Osteoblast (primary cell): ENCODE results near the gene KLF15. TPM values are rescaled to one million over a fixed set of nuclear protein-coding genes. Genes with fewer than 3 reads are reported as not detected.

Source experiments
- DNase-seq: peaks from one replicate; pipeline ENCODE4 v3.0.0; 2011; ENCODE audit warnings: low spot score, mixed read lengths; ENCODE audit not compliant: insufficient read length; ENCODE audit errors: missing footprints
- H2AFZ ChIP-seq: 2 replicates; pipeline ENCODE4 v1.6.0; 2011; ENCODE audit warnings: mild to moderate bottlenecking, low read length
- H3K27ac ChIP-seq: 2 replicates; pipeline ENCODE4 v1.5.1; 2011; ENCODE audit warnings: mild to moderate bottlenecking, low read depth, low read length, moderate library complexity
- H3K27me3 ChIP-seq: 2 replicates; pipeline ENCODE4 v1.6.0; 2012; ENCODE audit warnings: mild to moderate bottlenecking, control low read depth, inconsistent platforms, low read length, moderate library complexity; ENCODE audit not compliant: insufficient read depth
- H3K36me3 ChIP-seq: 2 replicates; pipeline ENCODE4 v1.5.1; 2011; ENCODE audit warnings: mild to moderate bottlenecking, low read length, control low read depth, moderate library complexity; ENCODE audit not compliant: insufficient read depth
- H3K4me1 ChIP-seq: 2 replicates; pipeline ENCODE4 v1.5.1; 2011; ENCODE audit warnings: mild to moderate bottlenecking, low read length, control low read depth, moderate library complexity; ENCODE audit not compliant: insufficient read depth
- H3K4me2 ChIP-seq: 2 replicates; pipeline ENCODE4 v1.6.0; 2011; ENCODE audit warnings: mild to moderate bottlenecking, low read length; ENCODE audit not compliant: insufficient read depth
- H3K4me3 ChIP-seq: fragments of 200-600 bp; sonication (generic); 3 replicates; pipeline ENCODE4 v1.5.1; 2012; ENCODE audit warnings: mild to moderate bottlenecking, low read length, inconsistent platforms; ENCODE audit not compliant: insufficient read depth
- H3K79me2 ChIP-seq: 2 replicates; pipeline ENCODE4 v1.6.0; 2012; ENCODE audit warnings: mild to moderate bottlenecking, low read length, control low read depth, inconsistent platforms; ENCODE audit not compliant: insufficient read depth
- H3K9me3 ChIP-seq: 2 replicates; pipeline ENCODE4 v1.5.1; 2011; ENCODE audit warnings: low read depth, low read length, control low read depth
- H4K20me1 ChIP-seq: 2 replicates; pipeline ENCODE4 v1.6.0; 2012; ENCODE audit warnings: mild to moderate bottlenecking, low read length, control low read depth; ENCODE audit not compliant: insufficient read depth
- CTCF ChIP-seq: IDR thresholded peaks from 2 replicates; pipeline ENCODE4 v1.5.1; 2011; ENCODE audit warnings: mild to moderate bottlenecking, low read depth, low read length, moderate library complexity; ENCODE audit errors: extremely low read depth
- total RNA-seq: library from RNA; depleted of rRNA; stranded (reverse); fragments of >200 nt; gene quantifications from 2 replicates; pipeline ENCODE4 v1.2.3, GENCODE V29; 2012

Gene KLF15
- total RNA-seq, 1 donor, result 4.3 TPM

GRCh38 chr3:126313580-126314304 lies 43.5 kb downstream of the KLF15 start:
- H3K9me3 ChIP-seq, result no peaks in the 10 kb centered on the region

GRCh38 chr3:126313166-126313565 lies 44.0 kb downstream of the KLF15 start:
- no peaks in the 10 kb centered on the region for H4K20me1 ChIP-seq
- no peak overlapping the region for H2AFZ ChIP-seq
- H3K27me3 ChIP-seq, result no peaks in the 10 kb centered on the region
- H3K4me2 ChIP-seq, result no peak overlapping the region
- no peaks in the 10 kb centered on the region for H3K79me2 ChIP-seq
- H3K36me3 ChIP-seq, result no peaks in the 10 kb centered on the region
- no peak overlapping the region for H3K4me3 ChIP-seq
- TF ChIP-seq CTCF, result no peak
- H3K9me3 ChIP-seq, result no peaks in the 10 kb centered on the region
- no peak for DNase-seq
- H3K4me1 ChIP-seq, result no peaks in the 10 kb centered on the region
- H3K27ac ChIP-seq, result no peak overlapping the region

More at GRCh38 chr3:126313580-126314304, 43.5 kb downstream of the KLF15 start:
- H2AFZ ChIP-seq, result no peak overlapping the region
- no peak overlapping the region for H3K27ac ChIP-seq
- no peak for TF ChIP-seq CTCF
- no peaks in the 10 kb centered on the region for H3K4me1 ChIP-seq
- no peak overlapping the region for H3K4me3 ChIP-seq
- H3K27me3 ChIP-seq, result no peaks in the 10 kb centered on the region
- H3K79me2 ChIP-seq, result no peaks in the 10 kb centered on the region
- no peaks in the 10 kb centered on the region for H3K36me3 ChIP-seq
- H4K20me1 ChIP-seq, result no peaks in the 10 kb centered on the region
- no peak overlapping the region for H3K4me2 ChIP-seq
- no peak for DNase-seq

- H4K20me1 ChIP-seq, result no peaks in the 10 kb centered on the region
- H3K4me1 ChIP-seq, result no peaks in the 10 kb centered on the region
- TF ChIP-seq CTCF, result no peak
Observed at GRCh38 chr3:126312341-126312740, 44.9 kb downstream of the KLF15 start.

GRCh38 chr3:126311338-126311978 lies 45.8 kb downstream of the KLF15 start:
- no peaks in the 10 kb centered on the region for H3K36me3 ChIP-seq

More at GRCh38 chr3:126312341-126312740, 44.9 kb downstream of the KLF15 start:
- H3K36me3 ChIP-seq, result no peaks in the 10 kb centered on the region
- no peaks in the 10 kb centered on the region for H3K9me3 ChIP-seq
- DNase-seq, result peak; percentile 82
- no peak overlapping the region for H3K4me2 ChIP-seq
- H3K79me2 ChIP-seq, result no peaks in the 10 kb centered on the region
- no peak overlapping the region for H2AFZ ChIP-seq
- no peak overlapping the region for H3K4me3 ChIP-seq
- H3K27ac ChIP-seq, result no peak overlapping the region
- no peaks in the 10 kb centered on the region for H3K27me3 ChIP-seq

More at GRCh38 chr3:126311338-126311978, 45.8 kb downstream of the KLF15 start:
- no peaks in the 10 kb centered on the region for H3K4me1 ChIP-seq
- TF ChIP-seq CTCF, result no peak
- H3K27ac ChIP-seq, result no peak overlapping the region
- H3K9me3 ChIP-seq, result no peaks in the 10 kb centered on the region
- H3K79me2 ChIP-seq, result no peaks in the 10 kb centered on the region
- no peak for DNase-seq
- no peak overlapping the region for H3K4me2 ChIP-seq
- no peaks in the 10 kb centered on the region for H3K27me3 ChIP-seq
- H4K20me1 ChIP-seq, result no peaks in the 10 kb centered on the region
- no peak overlapping the region for H2AFZ ChIP-seq
- no peak overlapping the region for H3K4me3 ChIP-seq
